ENCODE data around the gene NKX2-4.
"Not testable (repeated sequence)": the region's sequence is repeated elsewhere in the genome, so short reads cannot be mapped to it uniquely, and the experiment has no call there.

Gene NKX2-4

DNA sequence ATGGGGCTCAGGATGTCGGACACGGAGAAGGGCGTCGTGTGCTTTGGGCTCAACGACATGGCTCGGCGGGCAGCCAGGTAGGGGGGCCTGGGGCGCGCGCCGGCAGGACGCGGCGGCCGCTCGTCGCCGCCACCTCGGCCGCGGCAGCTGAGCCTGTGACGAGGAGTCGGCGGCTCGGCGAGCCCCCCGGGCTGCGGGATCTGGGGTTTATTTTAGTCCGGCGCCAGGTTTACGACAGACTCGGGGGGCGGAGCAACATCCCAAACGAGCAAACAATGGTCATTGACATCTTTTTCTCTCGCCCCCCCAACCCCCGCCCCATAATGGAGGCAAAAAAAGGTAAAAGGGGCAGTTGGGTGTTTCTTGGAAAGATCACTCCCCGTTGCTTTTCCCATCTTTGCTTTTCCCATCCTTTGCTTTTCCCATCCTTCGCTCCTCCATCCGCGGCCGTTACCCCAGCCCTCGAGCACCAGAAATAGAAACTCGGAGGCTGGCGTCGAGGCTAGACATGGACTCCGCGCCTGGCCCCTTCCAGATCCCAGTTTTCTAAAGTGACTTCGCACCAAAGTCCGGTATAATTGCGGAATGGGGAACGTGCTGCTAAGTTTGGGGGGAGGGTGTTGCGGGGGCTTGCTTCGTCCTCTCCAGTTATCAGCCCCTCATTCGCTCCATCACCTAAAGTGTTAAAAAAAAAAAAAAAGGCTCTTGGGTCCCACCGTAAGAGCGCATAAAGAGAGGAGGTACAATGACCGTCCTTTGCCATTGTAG, at the start of gene NKX2-4:
Gene NKX2-4, minus strand, starts transcription at position 186 of the 768 bp plus-strand sequence. Its CDS starts 127 bp downstream, at position 59.
- no peak for DNase-seq

DNA sequence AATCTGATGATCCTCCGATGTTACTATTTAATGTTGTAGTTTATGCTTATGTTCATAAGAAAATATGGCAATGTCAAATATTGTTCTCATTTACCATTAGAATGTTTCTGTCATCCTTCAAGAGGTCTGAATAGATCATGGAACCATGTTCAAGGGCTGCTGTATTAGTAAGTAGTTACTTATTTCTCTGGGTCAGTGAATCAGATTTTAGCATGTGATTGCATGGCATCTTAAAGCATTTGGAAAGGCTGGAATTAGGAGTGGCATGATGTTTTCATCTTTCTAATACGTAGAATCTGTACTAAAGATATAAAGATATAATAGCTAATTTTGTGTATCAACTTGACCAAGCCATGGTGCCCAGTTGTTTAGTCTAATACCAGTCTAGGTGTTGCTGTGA, 40.5 kb upstream of the NKX2-4 start:
- no peak for DNase-seq

DNA sequence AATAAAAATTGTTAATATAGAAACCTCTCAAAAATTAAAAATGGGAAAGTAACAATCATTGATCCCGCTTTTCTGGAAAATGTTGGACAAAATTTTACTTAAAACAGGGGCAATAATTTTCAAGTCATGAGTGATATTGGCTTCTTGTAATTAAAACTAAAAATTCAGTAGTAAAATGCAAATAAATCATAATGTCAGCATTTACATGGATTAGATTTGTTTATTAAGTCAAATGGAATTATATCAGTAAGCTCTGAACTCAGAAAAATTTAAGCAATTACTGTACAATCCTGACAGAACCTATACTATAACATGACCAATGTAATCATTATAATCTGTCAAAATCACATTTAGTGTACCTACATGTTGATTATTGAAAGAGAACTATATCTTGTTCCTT, 39.9 kb upstream of the NKX2-4 start:
- DNase-seq: no peak

DNA sequence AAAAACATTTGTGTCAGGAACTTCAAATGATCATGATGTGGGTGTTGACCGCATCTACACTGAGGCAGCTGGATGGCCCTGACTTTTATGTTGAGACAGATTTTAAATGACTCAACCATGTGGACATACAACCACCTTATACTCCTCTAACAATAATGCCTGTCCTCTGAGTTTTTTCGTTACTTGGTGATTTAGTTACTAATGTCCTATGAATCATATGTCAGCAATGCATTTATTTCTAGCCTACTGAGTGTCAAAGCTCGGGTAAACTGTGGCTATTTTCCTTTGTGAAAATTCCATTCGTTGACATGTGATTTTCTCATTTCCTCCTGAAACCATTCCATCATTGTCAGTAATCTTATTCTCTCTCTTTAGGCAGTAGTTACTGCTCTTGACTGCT, 38.9 kb upstream of the NKX2-4 start:
- DNase-seq: no peak

DNA sequence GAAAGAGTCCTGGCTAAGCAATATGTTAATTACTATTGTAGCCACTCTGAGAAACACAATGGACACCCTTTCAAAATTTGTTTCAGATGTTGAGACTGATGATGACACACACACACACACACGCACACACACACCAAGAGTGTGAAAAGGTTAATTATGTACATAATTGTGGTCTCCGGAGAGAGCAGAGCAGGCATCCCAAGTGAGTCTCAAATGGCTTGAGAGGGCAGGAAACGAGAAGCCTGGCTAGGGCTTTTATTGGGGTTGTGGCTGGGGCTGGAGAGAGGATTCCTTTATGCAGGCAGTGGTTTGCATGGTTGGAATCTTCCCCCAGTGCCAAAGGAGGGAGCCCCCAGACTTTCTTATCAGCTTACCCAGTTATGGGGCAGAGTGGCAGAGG, 38.2 kb upstream of the NKX2-4 start:
- no peak for DNase-seq

DNA sequence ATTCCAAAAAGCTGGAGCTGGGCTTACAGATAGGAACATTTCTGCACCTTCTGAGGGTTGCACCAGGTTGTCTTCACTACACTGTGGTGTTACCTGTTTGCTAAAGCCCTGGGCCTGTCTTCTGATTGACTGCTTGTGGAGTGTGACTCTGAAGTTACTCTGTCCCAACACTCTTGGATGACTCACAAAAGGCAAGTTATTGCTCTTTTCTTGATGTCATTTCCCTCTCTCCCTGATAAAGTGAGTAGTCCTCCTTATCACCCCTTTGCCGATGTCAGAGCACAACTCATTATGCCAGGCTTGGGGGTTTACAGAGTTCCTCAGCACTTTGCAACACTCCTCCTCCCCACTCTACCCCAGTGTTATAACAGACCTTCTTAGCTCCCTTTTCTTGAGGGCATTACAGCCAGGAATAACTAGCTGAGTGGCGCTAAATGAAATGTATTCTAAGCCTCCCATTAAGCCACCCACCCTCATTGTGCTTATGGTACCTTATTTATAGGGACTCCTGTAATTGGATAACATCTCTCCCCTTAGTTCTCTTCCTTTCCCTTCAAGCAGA, 36.1 kb upstream of the NKX2-4 start:
- DNase-seq: no peak

DNA sequence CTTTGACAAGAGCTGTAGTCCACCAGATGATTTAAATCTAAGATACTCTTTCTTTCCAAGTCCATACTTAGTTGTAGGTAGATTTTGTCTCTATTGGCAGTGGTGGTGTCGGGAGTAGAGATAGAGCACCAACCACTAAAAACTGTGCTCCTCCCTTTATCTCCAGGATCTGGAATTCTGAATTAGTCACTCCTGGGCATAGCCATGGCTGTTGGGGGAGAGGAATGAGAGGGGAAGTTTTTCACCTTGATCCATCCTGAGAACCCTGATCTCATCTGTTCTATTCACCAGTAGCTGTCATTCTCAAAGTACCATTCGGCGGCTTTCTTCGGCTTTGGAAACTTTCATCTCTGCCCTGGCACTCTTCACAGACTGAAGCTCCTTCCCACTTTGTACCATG, 35.6 kb upstream of the NKX2-4 start:
- DNase-seq: no peak

DNA sequence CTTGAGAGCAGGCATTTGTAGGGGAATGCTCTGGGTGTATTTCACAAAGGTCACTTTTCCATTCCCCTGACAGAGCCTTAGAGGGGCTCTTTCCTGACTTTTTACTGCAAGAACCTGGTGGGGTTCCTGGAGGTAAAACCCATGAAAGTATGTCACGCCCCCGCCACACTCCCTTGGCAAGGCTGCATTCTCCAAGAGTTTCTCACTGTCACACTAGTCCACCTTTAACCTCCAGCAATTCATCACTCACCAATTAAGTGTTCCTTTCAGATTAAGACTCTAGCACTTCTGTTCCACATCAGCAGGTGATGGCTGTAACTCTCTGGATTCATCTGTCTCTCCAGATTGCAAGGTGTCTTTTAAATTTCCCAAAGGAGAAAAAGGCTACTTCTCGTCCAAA, 32.7 kb upstream of the NKX2-4 start:
- DNase-seq: no peak

DNA sequence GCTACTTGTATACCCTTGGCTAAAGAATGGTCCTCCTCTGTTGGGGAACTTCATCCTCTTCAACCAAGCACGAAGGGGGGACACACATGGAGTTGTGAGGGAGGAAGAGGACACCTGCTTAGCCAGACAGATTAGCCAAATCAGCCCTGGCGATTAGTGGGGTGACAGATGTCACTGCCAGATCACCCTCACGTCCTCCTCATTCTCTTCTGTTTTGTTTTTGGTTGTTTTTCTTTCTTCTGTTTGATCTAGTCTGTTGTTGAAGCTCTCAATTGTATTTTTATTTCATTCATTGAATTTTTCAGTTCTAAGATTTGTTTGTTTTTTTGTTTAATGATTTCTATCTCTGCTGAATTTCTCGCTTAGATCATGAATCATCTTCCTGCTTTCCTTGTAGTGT, 27.5 kb upstream of the NKX2-4 start:
- DNase-seq: no peak

DNA sequence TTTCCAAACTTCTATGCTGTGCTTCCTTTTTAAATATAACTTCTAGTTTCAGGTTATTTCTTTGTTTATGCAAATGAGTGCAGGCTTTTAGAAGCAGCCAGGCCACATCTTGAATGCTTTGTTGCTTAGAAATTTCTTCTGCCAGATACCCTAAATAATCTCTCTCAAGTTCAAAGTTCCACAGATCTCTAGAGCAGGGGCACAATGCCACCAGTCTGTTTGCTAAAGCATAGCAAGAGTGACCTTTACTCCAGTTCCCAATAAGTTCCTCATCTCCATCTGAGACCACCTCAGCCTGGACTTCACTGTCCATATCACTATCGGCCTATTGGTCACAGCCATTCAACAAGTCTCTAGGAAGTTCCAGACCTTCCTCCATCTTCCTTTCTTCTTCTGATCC, 26.4 kb upstream of the NKX2-4 start:
- DNase-seq: not testable (repeated sequence)

DNA sequence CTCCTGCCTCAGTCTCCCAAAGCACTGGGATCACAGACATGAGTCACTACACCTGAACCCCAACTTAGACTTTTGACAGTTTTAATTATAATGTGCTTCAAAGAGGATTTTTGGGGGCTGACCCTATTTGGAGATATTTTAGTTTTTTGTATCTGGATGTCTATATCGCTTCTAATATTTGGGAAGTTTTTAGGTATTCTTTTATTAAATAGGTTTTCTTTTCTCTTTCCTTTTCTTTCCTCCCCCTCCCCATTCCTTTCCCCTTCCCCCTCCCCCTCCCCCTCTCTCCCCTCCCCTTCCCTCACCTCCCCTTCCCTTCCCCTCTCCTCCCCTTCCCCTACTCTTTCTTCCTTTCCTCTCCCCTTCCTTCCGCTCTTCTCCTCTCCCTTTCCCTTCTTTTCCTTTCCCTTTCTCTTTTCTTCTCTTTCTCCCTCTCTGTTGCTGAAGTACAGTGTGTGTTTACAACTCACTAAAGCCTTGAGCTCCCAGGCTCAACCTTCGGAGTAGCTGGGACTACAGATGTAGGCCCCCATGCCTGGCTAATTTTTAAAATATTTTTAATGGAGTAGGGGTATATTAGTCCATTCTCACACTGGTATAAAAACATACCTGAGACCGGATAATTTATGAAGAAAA, 24.4 kb upstream of the NKX2-4 start:
- no peak for DNase-seq

DNA sequence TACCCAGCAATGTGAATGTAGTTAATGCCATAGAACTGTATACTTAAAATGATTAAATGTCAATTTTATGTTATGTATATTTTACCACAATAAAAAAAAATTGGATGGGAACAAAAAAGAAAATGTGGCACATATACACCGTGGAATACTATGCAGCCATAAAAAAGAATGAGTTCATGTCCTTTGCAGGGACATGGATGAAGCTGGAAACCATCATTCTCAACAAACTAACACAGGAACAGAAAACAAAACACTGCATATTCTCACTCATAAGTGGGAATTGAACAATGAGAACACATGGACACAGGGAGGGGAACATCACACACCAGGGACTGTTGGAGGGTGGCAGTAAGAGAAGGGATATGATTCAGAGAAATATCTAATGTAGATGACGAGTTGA, 21.8 kb upstream of the NKX2-4 start:
- DNase-seq: not testable (repeated sequence)

DNA sequence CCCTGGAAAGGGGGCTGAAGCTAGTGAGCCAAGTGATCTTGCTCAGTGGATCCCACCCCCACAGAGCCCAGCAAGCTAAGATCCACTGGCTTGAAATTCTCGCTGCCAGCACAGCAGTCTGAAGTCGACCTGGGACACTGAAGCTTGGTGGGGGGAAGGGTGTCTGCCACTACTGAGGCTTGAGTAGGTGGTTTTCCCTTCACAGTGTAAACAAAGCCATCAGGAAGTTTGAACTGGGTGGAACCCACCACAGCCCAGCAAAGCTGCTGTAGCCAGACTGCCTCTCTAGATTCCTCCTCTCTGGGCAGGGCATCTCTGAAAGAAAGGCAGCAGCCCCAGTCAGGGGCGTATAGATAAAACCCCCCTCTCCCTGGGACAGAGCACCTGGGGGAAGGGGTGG, 16.7 kb upstream of the NKX2-4 start:
- DNase-seq: not testable (repeated sequence)

DNA sequence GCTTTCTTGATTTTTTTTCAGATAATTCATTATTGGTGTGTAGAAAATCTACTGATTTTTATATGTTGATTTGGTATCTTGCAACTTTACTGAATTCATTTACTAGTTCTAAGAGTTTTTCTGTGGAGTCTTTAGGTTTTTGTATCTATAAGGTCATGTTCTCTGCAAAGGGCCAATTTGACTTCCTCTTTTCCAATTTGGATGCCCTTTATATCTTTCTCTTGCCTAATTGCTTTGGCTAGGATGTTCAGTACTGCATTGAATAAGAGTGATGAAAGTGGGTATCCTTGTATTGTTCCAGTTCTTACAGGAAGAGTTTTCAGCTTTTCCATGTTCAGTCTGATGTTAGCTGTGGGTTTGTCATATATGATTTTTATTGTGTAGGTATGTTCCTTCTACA, 14.4 kb upstream of the NKX2-4 start:
- no peak for DNase-seq

DNA sequence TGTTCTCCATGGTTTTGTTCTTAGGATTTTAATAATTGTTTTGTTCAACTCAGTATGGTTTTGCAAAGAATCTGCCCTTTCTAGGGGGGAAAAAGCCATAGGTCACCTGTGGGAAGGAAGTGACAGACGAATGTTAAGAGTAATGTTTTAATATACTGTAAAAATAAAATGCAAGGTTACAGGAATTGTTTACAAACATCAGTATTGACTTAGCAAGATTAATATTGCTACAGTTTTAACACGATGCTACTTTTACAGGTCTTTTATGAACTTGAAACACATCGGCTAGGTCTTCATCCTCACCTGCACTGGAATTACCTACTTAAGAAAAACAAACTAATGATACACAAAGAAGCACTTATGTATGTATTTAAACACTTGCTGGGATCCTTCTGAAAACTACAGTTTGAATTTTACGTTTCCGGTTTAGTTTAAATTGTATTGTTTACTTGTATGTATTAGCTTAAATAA, 1.7 kb upstream of the NKX2-4 start:
- no peak for DNase-seq

DNA sequence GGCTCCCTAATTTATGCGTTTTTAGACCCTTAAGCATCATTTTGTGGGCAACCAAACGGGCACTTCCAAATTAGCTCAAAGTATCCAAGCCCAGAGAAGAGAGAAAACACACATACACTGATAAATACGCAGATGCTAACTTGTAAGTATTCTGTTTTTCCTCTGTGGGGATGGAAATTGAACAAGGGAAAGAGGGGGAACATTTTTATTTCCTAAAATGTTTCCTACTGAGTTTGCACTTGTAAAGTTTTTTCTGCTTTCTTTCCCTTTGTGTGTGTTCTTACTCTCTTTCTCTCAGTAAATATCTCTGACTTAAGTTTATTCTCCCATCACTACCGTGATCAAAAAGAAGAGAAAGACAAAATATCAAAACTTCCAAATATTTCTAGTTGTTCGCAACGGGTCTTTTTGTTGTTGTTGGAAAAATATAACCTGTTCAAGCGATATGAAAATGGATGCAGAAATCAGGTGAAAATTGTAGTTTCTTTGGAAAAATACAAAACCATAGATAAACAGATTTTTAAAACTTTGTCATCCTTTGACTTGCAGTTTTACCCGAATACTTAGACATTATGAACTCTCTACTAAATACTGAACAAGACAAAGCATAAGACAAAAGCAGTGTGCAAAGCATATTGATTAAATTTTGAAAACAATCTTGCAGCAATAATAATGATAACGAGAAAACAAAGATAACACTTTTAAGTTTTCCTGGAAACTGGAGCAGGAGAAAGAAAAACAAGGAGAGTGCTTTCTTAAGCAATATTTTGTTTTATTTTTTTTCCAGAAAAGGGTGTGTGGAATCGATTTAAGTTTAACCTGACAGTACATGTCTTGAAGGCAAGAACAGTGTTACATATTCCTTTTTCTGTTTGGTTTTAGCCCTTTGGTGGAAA, 1.0 kb upstream of the NKX2-4 start:
- DNase-seq: no peak

DNA sequence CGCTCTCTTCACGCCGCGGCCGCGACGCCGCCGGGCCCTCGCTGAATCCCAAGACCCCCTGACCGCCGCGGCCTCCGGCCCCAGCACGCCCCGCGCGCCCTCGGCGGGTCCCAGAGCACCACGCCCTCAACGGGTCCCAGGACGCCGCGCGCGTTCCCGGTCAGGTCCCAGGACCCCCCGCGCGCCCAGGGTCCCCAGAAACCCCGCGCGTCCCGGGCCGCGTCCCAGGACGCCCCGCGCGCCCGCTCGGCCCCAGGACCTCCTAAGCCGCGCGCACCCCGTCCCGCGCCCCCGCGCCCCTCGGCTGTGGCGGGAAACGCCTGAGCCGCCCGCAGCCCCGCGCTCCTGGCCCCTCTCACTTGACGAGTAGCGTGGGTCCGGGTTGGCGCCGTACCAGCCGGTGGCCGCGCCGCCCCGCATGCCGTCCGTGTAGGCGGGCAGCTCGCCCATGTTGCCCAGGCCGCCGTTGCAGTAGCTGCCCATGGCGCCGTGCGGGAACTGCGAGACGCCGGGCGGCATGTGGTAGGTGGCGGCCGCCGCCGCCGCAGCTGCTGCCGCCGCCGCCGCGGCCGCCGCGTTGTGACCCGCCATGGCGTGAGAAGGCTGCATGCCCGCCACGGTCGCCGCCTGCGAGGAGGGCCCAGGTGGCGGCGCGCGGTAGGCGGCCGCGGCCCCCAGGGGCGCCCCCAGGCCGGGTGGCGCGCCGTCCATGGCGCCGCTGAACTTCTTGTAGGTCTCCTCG, 556 bp downstream of the NKX2-4 start:
- peak; percentile 20 for DNase-seq

DNA sequence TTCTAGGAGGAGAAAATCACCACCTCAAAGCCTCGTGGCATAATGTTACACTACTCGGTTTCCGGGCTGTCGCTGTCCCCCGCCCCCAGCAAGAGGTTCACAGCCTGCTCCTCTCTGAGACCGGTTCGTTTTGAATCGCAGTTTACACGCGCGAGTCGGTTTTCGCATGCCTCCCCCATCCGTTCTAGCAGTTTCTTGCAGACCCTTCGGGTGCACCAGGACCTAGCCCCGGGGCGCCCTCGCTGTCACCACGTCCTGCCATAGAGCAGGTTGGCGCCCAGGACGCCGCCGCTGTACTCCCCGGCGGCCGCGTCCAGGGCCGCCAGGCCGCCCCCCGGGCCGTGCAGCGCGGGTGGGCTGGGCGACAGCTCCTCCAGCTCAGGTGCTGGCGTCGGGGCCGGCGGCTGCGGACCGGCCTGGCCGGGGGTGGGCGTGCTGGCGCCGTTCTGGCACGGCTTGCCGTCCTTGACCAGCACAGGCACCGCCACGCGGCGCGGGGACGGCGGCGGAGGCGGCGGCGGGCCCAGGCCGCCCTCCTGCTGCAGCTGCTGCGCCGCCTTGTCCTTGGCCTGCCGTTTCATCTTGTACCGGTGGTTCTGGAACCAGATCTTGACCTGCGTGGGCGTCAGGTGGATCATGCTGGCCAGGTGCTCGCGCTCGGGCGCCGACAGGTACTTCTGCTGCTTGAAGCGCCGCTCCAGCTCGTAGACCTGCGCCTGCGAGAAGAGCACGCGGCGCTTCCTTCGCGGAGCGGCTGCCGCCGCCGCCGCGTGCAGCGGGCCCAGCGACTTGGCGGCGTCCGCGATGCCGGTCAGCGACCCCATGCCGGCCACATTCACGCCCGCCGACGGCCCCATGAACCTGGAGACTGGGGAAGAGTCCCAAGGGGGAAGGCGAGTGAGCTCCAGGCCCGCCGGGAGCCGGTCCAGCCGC, 1.4 kb downstream of the NKX2-4 start:
- DNase-seq: no peak

DNA sequence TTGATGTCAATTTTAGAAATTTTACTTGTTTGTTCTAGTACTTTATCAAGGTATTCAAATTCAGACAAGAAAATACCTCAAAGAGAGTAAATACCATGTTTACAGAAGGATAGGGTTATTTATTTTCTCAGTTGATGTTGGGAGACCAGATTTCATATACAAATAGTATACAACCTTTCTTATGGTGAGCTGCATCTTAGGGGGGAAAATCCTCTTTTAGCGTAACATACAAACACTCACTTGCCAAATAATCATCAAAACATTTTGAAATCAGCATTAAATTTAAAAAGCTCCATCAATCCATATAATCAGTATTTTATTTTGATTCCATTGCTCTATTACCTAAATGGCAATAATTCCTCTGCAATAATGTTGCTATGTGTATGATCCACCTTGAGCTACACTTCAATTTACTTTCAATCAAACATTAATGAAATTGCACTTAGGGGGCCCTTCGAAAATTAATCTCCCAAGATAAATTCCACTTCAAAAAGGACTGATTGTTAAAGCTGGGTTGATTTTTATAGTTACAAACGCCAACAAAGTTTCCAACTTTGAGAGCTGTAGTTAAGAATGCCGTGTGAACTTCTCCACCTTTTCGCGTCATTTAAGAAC, 2.2 kb downstream of the NKX2-4 start:
- no peak for DNase-seq

DNA sequence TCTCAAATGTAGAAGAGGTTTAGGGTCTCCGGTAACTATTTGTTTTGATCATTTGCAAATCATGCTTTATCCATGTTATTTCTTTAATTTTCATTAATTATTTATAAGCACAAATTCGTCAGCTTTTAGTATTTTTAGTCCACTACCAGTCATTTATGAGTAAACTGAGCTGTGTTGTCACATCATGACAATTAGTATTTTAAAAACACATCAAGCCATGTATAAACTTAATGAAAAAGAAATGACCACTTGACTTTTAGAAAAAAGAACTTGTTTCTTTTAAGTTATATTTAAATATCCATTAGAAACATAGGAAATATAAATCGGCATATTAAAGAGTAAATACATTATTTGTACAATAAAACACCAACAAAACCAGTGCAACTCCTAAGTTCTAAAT, 2.8 kb downstream of the NKX2-4 start:
- no peak for DNase-seq
